ENCODE results near the gene TRIM5. TPM values are rescaled to one million over a fixed set of nuclear protein-coding genes. Genes with fewer than 3 reads are reported as not detected.

The TRIM5 gene
- total and polyA plus RNA-seq, 9 of the 15 experiments (the other 6 are each of a cell fraction or from before 2014, with no cell fraction given) = 7.7 to 20.8 (median 15.0) TPM

DNA sequence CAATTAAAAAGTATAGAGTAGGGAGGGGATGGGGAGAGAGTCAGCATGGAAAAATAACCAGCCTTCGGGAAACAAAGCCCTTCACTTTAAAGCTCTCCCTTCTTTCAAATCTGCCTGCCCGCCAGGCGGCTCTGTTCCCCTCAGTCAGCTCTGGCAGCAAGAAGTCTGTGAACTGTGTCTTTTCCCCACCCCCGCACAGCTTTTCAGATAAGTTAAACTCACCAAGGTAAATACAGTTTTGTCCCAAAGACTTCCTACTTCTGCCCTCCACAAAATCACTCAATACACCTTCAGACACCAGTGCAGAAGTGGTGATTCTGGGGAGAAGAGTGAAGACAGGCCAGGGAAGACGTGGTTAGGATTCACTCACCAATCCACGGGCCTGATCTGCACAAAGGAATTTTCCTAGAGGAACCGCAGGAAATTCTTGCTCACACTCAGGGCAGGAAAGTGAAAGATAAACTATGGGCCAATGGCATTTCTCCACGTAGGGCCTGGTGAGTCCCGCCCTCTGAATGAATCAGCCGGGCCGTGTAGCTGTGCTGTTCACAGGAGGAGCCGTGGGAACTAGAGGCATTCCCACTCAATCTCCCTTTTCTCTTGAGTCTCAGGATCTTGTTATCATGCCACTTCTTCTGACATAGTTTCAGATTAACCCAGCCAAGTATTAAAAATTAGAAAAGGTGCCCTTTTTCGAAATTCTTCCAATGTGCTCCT lies at the start of gene TRIM5 (continued):
- TF ChIP-seq, protein P1, sequence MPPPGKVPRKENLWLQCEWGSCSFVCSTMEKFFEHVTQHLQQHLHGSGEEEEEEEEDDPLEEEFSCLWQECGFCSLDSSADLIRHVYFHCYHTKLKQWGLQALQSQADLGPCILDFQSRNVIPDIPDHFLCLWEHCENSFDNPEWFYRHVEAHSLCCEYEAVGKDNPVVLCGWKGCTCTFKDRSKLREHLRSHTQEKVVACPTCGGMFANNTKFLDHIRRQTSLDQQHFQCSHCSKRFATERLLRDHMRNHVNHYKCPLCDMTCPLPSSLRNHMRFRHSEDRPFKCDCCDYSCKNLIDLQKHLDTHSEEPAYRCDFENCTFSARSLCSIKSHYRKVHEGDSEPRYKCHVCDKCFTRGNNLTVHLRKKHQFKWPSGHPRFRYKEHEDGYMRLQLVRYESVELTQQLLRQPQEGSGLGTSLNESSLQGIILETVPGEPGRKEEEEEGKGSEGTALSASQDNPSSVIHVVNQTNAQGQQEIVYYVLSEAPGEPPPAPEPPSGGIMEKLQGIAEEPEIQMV (tag; conservative IDR thresholded peaks at IDR 0.05; ENCODE audit: low read depth) = no peak
- TF ChIP-seq MED1 (CRISPR knock-in tag; IDR thresholded peaks at IDR 0.05; ENCODE audit: borderline replicate concordance) (no peak), OTX1 (CRISPR knock-in tag; IDR thresholded peaks at IDR 0.05) (0 out of 2 replicates have a peak, but pooled peaks have one; percentile 25), POLR2B (IDR thresholded peaks at IDR 0.05; ENCODE audit: low read depth, partially characterized antibody) (peak; percentile 62), KDM1A (IDR thresholded peaks at IDR 0.05) (peak in 1 of 2 experiments; percentile 16; a peak in 1 of 4 replicates), GTF2E2 (tag; IDR thresholded peaks at IDR 0.05) (no peak), NUFIP1 (IDR thresholded peaks at IDR 0.05; ENCODE audit: partially characterized antibody) (no peak), ZNF12 (CRISPR knock-in tag; IDR thresholded peaks at IDR 0.05) (no peak), EP400 (IDR thresholded peaks at IDR 0.05) (peak; percentile 77), MAZ (CRISPR knock-in tag; conservative IDR thresholded peaks at IDR 0.05 in 1 of 2, IDR thresholded peaks at IDR 0.05 in 1 of 2) (peak in 1 of 2 experiments; percentile 52; a peak in 1 of 4 replicates), TAF15 (IDR thresholded peaks at IDR 0.05; ENCODE audit: low read depth, low read length) (no peak), NELFE (IDR thresholded peaks at IDR 0.05; ENCODE audit: insufficient read depth, insufficient read length) (no peak), MTA3 (IDR thresholded peaks at IDR 0.05; ENCODE audit: borderline replicate concordance) (peak; percentile 64; the same call in 1 of the 2 replicates), NFYB (IDR thresholded peaks at IDR 0.05; ENCODE audit: extremely low read depth, insufficient read length) (peak; percentile 52), PML (IDR thresholded peaks at IDR 0.05; ENCODE audit: low read length) (peak; percentile 63), ZNF79 (CRISPR knock-in tag; IDR thresholded peaks at IDR 0.05; ENCODE audit: low read depth) (0 out of 2 replicates have a peak, but pooled peaks have one; percentile 17), ZNF263 (CRISPR knock-in tag; IDR thresholded peaks at IDR 0.05; ENCODE audit: borderline replicate concordance) (peak; percentile 15; the same call in 1 of the 2 replicates)
- TF ChIP-seq, protein P2, sequence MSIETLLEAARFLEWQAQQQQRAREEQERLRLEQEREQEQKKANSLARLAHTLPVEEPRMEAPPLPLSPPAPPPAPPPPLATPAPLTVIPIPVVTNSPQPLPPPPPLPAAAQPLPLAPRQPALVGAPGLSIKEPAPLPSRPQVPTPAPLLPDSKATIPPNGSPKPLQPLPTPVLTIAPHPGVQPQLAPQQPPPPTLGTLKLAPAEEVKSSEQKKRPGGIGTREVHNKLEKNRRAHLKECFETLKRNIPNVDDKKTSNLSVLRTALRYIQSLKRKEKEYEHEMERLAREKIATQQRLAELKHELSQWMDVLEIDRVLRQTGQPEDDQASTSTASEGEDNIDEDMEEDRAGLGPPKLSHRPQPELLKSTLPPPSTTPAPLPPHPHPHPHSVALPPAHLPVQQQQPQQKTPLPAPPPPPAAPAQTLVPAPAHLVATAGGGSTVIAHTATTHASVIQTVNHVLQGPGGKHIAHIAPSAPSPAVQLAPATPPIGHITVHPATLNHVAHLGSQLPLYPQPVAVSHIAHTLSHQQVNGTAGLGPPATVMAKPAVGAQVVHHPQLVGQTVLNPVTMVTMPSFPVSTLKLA (conservative IDR thresholded peaks at IDR 0.05) = peak; percentile 11 to 73; a peak in 2 of 4 replicates
- TF ChIP-seq, protein P3, sequence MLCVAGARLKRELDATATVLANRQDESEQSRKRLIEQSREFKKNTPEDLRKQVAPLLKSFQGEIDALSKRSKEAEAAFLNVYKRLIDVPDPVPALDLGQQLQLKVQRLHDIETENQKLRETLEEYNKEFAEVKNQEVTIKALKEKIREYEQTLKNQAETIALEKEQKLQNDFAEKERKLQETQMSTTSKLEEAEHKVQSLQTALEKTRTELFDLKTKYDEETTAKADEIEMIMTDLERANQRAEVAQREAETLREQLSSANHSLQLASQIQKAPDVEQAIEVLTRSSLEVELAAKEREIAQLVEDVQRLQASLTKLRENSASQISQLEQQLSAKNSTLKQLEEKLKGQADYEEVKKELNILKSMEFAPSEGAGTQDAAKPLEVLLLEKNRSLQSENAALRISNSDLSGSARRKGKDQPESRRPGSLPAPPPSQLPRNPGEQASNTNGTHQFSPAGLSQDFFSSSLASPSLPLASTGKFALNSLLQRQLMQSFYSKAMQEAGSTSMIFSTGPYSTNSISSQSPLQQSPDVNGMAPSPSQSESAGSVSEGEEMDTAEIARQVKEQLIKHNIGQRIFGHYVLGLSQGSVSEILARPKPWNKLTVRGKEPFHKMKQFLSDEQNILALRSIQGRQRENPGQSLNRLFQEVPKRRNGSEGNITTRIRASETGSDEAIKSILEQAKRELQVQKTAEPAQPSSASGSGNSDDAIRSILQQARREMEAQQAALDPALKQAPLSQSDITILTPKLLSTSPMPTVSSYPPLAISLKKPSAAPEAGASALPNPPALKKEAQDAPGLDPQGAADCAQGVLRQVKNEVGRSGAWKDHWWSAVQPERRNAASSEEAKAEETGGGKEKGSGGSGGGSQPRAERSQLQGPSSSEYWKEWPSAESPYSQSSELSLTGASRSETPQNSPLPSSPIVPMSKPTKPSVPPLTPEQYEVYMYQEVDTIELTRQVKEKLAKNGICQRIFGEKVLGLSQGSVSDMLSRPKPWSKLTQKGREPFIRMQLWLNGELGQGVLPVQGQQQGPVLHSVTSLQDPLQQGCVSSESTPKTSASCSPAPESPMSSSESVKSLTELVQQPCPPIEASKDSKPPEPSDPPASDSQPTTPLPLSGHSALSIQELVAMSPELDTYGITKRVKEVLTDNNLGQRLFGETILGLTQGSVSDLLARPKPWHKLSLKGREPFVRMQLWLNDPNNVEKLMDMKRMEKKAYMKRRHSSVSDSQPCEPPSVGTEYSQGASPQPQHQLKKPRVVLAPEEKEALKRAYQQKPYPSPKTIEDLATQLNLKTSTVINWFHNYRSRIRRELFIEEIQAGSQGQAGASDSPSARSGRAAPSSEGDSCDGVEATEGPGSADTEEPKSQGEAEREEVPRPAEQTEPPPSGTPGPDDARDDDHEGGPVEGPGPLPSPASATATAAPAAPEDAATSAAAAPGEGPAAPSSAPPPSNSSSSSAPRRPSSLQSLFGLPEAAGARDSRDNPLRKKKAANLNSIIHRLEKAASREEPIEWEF (CRISPR knock-in tag; IDR thresholded peaks at IDR 0.05) = no peak

All from K562 (cell line).